ENCODE data around the gene MIA3.

MIA3 gene

GRCh38 chr1:222716393-222716792, 98.5 kb downstream of the MIA3 start:
- no peak for DNase-seq (ENCODE audit: low read depth)
- TF ChIP-seq, protein P1, sequence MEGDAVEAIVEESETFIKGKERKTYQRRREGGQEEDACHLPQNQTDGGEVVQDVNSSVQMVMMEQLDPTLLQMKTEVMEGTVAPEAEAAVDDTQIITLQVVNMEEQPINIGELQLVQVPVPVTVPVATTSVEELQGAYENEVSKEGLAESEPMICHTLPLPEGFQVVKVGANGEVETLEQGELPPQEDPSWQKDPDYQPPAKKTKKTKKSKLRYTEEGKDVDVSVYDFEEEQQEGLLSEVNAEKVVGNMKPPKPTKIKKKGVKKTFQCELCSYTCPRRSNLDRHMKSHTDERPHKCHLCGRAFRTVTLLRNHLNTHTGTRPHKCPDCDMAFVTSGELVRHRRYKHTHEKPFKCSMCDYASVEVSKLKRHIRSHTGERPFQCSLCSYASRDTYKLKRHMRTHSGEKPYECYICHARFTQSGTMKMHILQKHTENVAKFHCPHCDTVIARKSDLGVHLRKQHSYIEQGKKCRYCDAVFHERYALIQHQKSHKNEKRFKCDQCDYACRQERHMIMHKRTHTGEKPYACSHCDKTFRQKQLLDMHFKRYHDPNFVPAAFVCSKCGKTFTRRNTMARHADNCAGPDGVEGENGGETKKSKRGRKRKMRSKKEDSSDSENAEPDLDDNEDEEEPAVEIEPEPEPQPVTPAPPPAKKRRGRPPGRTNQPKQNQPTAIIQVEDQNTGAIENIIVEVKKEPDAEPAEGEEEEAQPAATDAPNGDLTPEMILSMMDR (conservative IDR thresholded peaks at IDR 0.05; ENCODE audit: control insufficient read depth, insufficient read depth, low read depth, low read length): no peak
- no peak overlapping the region for H3K4me3 ChIP-seq (ENCODE audit: control insufficient read depth, low read depth, low read length)

All from fibroblast of mammary gland (primary cell).